Activated naive CD8-positive, alpha-beta T cell treated with anti-CD3 and anti-CD28 coated beads, Interleukin-2, amount 50 U/mL, for 16 hours (primary cell): ENCODE results near the gene PTTG1IP.

Source experiments
- DNase-seq: peaks from one replicate; pipeline ENCODE4 v3.0.0-alpha.2; 2020; ENCODE audit warnings: low read depth, low spot score

The PTTG1IP gene

DNA sequence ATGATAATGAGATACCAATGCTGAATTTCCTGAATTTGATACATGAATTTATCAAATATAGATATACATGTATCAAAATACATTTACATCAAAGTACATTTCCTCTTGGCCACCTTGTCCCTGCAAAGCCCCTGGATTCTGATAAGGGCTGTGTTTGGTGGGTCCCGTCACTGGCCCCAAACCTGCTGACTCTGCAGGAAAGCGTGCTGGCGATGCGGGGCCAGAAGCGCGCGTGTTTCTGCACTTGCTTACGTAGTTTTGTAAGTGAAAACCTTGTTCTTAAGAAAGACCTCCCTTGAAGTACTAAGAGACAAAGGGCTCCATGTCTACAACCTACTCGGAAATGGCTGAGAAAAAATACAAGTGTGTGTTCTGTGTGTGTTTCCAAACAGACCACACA is 36.2 kb upstream of the PTTG1IP start:
- no peak for DNase-seq

DNA sequence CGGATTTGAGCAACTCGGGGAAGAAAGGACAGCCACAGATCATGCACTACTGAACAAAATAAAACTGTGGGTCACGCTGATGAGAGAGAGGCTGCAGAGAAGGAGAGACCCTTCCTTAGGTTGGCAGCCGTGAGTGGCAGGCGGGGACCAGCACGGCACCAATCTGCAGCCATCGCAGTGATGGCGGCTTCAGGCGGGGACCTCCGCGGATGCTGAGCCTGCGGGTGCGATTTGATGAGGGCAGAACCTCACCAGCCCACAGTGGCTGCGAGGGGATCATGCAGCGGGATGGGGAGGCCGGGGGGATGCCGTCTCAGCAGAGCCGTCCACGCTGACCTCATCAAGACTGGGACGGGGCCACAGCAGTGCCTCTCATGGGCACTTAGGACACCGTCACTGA is 35.4 kb upstream of the PTTG1IP start:
- DNase-seq, result no peak

DNA sequence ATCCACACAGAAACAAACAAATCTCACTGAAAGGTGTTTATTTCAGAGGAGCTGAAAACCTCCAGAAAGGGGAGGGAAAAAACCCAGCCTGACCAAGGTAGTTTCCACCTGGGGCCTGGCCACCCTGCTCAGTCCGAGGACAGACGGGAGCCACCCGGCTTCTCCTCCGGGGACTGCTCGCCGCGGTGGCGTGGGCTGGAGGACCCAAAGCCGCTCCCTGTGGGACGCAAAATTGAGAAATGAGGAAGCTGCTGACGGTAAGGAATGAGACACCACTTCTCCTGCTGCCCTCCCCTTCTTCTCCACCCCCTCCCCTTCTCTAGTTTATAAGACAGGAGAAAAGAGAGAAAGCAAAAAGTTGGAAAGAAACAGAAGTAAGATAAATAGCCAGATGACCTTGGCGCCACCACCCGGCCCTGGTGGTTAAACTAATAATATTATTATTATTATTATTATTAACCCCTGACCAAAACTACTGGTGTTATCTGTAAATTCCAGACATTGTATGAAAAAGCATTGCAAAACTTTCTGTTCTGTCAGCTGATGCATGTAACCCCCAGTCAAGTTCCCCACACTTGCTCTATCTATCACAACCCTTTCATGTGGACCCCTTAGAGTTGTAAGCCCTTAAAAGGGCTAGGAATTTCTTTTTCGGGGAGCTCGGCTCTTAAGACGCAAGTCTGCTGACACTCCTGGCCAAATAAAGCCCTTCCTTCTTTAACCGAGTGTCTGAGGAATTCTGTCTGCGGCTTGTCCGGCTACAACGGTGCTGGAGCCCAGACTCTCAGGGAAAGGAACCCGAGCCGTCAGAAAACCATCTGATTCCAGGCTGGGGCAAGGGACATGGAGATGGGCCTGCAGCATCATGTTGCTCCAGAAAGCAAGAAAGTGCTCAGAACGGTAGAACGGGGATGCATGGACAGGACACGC is 34.7 kb upstream of the PTTG1IP start:
- DNase-seq, result no peak

DNA sequence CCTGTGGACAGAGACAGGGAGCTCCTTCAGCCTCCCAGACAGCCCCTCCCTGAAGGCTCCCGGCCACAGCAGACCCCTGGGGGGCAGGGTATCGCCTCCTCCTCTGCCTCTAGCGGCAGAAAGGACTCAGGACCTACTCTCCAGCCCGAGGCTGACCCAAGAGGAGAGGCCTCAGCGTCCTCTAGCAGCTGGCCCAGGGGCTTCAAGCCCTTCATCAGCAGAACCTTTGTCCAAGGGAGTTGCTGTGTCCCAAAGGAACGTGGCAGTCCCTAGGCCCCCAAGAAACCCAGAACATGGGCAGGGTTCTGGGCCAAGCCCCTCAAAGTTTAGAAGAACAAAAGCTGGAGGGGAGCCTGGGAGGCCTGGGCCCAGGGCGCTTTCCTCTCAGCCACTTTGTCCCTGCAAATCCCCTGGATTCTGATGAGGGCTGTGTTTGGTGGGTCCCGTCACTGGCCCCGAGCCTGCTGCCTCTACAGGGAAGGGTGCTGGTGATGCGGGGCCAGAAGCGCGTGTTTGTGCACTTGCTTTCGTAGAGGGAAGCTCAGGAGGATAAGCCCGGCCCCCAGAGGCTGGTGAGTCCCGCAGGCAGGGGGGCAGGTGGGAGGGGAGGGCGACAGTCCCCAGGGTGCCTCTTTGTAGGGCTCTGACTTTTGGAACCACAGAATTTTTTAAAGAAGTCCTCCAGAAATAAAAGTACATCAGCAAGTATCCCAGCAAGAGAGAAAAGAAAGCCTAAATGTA is 33.9 kb upstream of the PTTG1IP start:
- no peak for DNase-seq

DNA sequence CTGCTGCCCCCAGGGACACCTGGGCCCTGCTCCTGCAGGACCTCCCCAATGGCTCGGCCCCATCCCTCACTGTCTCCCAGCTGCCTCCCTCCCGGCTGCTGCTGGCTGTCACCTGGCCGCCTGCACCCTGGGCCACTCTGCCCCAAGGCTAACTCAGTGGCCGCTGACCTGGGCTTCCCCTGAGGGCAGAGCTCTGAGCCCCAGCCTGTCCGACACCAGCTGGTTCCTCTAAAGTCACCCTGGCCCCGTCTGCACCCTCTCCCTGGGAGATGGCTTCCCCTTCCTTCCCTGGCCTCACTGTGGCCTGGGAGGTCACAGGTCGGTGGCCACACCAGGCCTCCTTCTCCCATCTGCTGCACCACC is 32.2 kb upstream of the PTTG1IP start:
- DNase-seq, result no peak

DNA sequence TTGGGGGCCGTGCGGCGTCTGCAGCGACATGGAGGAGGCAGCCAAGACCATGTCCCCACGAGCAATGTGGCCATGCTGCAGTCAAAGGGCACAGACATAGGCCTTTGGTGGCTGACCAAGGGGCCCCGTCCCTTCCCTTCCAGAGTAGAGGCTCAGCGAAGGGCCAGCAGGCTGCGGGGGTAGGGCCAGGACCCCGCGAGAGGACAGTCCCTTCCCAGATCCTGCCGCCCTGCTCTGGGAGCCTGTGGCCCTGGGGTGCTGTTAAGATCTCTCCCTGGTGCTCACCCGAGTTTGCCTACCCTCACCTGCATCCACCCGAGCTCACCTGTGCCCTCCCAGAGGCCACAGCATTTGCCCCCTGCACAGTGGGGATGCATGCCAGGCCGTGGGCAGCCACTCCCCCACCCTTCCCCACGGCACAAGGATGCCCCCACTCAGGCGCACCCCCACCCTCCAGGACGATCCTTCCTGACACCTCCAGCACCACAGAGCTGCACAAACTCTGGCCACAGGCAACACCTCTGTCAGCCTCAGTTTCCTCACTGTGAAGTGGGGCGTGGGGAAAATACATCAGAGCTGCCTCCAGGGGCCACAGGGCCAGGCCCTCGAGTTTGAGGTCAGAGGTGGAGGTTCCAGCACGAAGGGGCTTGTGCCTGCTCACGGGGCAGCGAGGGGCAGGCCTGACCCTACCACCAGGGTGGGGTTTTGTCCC is 31.7 kb upstream of the PTTG1IP start:
- no peak for DNase-seq

DNA sequence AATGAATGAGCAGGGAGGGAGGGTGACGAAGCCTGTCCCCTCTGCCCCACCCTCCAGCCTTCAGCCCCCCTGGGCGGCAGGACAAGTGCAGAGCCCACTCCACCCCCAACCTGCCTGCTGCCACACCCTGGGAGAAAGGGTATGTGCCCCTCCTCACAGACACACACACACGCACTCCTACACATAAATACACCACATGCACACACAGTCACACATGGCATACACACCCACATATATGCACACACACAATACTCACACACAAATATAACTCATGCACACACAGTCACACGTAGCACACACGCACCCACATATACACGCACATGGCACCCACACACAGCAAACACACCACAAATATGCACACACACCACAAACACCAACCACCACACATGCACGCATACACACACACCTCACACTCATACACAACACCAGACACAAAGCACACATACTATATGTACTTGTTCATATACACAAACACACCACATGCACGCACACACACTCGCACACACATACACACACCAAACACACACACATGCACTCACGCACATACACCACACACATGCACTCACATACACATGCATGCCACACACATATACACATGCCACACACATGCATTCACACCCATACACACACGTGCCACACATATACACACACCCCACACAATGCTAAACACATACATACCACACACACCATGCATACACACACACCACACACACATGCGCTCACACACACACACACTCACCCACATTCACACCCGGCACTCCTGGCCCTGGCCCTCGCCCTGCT is 30.8 kb upstream of the PTTG1IP start:
- DNase-seq, result no peak

DNA sequence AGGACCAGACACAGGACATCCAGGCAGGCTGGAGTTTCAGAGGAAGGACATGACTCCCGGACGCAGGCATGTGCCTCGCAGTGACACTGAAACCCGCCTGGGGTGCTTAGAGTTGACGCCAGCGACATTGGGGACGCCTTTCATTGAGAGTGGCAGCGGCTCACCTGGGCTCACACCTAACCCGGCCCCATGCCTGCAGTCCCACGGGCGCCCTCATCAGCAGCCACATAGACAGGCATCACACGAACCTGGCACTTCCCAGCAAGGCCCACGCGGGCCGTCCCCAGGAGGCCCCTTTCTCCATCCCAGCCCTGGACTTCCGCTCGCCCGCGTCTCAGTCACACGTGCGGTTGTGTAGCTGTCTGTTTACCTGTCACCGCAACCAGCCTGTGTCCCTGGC is 30.2 kb upstream of the PTTG1IP start:
- DNase-seq, result no peak

DNA sequence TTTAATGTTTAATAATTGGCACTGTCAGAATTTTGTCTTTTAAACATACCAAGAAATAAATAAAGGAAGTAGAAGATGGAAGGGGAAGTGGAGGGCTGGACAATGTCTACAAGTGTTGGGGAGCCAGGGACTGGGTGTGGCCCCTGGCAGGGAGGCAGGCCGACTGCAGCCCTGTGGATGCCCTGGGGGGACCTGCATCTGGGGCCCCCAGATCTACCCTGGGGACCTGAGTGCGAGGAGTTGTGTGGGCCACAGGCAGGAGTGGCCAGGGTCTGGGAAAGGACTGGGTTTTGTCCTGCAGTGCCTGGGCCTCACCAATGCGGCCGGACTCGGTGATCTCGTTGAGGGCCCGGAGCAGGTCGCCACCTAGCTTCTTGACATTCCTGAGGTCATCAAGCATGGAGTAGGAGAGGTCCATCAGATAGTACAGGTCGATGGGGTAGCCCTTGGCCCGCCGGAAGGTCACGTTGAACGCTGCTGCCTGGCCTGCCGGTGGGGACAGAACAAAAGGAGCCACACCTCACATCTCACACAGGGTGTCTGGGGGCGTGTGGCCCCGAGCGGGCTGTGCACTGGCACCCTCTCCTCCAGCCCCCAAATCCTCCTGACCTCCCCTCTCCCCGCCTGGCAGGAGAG is 29.7 kb upstream of the PTTG1IP start:
- DNase-seq, result no peak

DNA sequence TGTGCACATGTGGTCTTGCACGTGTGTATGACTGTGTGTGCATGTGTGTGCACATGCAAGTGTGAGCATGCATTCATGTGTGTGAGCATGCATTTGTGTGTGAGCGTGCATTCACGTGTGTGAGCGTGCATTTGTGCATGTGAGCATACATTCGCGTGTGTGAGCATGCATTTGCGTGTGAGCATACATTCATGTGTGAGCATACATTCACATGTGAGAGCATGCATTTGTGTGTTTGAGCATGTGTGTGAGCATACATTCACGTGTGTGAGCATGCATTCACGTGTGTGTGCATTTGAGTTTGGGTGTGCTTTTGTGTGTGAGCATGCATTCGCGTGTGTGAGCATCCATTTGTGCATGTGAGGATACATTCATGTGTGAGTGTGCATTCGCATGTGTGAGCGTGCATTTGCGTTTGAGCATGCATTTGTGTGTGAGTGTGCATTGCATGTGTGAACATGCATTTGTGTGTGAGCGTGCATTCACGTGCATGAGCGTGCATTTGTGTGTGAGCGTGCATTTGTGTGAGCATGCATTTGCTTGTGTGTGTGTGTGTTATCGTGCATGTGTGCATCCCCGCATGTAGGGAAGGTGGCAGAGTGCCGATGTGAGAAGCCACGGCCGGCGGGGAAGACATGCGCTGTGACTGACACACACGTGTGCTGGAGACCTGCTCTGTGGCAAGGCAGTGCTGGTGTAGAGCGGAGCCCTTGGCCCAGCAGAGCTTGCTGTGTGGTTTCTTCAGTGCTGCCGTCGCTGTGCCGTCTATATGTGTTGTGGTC is 29.0 kb upstream of the PTTG1IP start:
- DNase-seq, result no peak

DNA sequence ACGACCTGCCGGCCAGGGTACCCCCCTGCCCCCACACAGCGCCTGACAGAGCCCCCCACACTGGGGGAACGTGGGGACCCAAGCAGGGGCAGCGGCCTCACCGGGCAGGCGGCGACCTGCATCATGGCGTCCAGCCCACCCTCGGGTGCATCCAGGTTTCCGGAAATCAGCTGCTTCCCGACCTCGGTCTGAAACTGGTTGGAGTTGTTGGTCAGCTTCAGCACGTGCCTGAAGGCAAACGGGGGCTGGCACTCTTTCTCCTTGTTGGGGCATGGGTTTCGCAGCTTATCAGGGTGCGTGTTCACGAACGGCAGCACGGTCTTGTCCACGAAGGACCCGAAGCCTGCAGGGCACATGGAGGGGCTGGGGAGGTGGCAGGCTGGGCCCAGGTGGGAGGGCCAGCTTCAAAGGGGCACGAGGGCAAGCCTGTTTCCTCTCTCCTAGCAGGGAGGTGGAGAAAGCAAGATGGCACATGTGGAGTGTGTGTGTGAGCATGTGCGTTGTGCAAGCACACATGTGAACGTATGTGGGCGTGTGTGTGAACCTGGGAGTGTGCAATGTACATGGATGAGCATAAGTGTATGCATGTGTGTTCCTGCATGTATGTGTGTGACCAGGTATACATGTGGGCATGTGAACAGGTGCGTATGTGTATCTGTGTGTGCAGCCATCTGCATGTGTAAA is 28.0 kb upstream of the PTTG1IP start:
- no peak for DNase-seq

DNA sequence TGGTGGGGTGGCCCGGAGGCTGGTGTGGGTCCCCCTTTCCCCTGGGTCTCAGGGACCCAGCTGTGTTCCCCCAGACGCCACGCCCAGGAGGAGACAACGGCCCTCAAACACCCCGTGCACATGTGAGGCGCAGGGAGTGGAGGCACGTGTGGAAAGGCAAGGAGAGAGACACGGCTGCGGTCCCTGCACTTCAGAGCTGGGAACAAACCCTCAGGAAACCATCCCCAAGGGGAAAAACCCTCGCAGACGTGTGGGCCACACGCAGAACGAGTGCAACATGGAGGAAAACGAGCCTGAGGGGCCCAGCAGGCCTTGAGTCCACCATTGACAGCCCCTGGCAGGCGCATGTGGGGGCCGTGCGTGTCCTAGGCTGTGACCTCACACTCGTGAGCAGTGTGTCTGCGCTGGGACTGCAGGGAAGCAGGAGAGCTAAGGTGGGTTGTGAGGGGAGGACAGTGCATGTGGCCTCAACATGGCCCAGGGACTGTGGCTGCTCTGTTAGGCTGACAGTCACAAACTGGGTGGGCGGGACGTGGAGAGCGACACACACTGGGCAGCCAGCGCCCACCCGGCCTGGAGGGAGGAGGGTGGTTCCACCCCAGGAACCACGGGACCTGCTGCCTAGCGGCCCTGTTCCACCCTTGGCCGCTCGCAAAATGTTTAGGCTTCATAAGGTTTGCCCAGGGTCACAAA is 27.2 kb upstream of the PTTG1IP start:
- DNase-seq, result no peak

DNA sequence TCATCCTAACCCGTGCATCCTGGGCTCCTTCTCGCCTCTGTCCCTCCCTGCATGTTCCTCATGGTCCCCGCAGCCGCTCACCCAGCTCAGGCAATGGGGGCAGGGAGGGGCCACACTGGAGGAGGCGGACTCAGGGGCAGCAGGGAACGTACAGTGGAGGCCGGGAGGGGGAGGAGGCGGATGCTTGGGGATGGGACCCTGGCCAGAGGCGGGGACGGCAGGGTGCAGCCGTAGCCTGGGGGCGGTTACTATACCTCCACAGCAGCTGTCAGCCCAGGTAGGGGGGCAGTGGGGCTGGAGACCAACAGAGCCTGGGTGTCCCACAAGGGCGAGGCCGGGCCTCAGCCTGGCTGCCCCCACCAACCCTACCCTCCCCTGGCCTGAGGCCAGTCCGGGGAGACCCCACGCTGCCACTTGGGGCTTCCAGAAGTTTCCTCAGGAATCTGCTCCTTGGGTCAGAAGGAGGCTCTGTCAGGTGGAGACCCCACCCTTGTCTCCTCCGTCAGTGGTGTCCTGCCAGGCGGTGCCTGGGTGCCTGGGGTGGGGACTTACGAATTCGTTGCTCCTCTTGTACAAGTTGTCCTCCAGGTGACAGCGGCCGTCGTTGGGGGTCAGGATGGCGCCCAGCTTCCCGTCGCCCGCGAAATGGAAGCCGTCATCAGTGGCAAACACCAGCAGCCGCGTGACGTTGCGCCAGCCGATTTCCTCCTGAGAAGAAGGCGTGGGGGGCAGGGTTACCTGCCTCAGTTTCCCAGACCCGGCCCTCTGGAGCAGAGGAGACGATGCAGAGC is 26.5 kb upstream of the PTTG1IP start:
- no peak for DNase-seq

DNA sequence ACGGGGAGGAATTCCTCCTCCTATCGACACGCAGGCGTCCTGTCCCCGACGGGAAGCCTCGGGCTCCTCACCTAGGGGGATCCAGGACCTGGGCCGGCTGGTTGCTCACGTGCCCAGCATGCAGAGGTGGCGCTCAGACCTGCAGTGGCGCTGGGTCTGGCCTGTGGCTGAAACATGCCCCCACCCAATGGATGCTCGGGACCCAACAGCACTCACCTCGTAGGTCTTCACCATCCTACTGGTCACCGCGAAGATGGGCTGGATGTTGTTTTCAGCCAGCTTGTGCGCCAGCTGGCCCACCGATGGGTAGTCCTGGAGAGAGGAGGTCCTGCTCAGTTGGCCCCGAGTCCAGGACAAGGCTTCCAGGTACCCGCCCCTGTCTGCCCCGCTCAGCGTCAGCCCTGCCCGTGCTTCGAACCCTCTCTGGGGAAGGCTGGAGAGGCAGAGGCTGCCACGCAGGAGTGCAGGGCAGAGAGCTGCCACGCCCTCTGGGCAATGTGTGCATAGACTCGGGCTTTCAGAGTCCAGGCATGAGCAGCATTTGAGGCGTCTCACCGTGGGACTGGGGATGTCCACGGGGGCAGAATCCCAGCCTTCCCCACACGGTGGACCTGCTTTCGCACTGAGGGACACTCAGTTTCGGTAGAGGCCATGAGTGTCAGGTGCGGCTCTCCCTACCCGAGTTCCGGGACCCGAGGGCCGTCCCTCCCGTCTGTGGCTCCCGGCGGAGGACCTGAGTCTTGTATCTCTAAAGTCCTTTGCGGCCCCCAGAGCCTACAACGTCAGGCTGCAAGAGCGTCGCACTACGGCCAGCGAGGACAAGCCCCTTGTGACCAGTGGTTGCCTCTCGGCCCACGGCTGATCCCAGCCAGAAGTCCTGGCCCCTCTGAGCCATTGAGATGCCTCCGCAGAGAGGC is 25.6 kb upstream of the PTTG1IP start:
- DNase-seq, result no peak

DNA sequence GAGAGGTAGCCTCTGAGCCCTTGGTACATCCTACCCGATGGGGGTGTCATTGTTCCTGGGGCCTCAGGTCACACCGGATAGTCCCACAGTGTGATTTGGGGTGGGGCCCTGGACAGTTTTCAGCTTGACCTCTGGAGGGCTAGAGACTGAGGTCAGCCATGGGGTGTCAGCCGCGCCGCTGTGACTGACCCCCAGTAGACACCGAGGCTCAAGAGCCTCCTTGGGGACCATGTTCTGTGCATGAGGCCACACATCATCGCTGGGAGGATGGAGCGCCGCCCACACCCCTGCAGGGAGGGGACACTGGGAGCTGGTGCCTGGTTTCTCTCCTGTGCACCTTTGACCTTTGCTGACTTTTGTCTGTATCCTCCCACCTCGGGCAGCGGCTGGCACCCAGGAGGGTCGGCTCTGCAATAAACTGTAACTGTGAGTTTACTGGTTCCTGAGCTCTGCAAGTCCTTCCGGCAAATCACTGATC is 24.6 kb upstream of the PTTG1IP start:
- no peak for DNase-seq

DNA sequence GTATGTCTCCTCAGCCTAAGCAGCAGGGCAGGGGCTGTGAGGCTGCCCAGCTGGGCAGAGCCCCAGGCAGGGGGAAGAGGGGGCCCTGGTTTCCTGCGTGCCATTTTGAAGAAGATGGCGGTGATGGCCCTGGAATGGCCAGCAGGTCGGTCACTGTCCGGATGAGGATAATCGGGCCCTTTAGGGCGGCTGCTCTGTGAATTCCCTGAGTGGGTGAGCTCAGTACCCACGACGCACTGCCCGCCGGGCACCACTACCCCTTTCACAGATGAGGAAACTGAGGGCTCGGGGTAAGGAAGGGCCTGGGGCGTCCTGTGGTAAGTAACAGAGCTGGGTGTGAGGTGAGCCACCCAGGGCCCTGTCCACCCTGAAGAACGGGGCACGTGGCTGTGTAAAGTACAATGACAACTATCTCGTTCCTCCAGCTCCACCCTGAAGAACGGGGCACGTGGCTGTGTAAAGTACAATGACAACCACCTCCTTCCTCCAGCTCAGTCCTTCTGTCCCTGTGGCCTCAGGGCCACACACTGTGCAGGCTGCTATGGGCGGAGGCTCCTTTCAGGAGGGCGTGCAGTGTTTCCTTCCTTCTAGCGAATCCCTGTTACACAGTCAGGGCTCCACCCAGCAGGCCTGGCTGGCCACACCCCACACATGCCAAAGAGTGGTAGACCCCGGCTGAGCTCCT is 24.0 kb upstream of the PTTG1IP start:
- no peak for DNase-seq
